IMR-90 (cell line): Measurements from ENCODE around the gene NDUFB10. TPM values are rescaled to one million over a fixed set of nuclear protein-coding genes. Genes with fewer than 3 reads are reported as not detected.

ENCODE experiments used
- ATAC-seq: fragments of 200-7000 bp; cut with Tn5 transposase; 2 replicates; pipeline ENCODE4 v1.9.1; 2020; ENCODE audit warnings: low read depth, mild to moderate bottlenecking, moderate library complexity
- BruUV-seq: library from RNA; stranded (reverse); fragments of 400-500 nt; replicated peaks from 2 replicates; lab custom pipeline; 2021; lab: Mats Ljungman, UMichigan
- CTCF ChIA-PET: fragments of 300-600 bp; formaldehyde crosslinking; extraction: SDS; loops from one replicate; lab custom pipeline; 2021; ENCODE audit warnings: antibody characterized with exemption; lab: Yijun Ruan, JAX
- POLR2A ChIA-PET: fragments of 300-600 bp; sonication (Branson Sonifier 250); formaldehyde crosslinking; loops from one replicate; lab custom pipeline; 2022; ENCODE audit warnings: antibody characterized with exemption; ENCODE audit not compliant: unreplicated experiment; lab: Charles Lee
- DNase-seq: peaks from one replicate; pipeline ENCODE4 v3.0.0; 2013
- H2AFZ ChIP-seq: replicated peaks from 2 replicates; pipeline ENCODE3; 2013; ENCODE audit warnings: low read length, mild to moderate bottlenecking; ENCODE audit not compliant: poor library complexity
- H2AK5ac ChIP-seq: 2 replicates; pipeline ENCODE4 v1.6.1; 2013; ENCODE audit warnings: low read depth, low read length, inconsistent platforms
- H2AK9ac ChIP-seq: replicated peaks from 2 replicates; pipeline ENCODE3; 2013; ENCODE audit warnings: mild to moderate bottlenecking, low read depth, low read length, moderate library complexity; ENCODE audit not compliant: poor library complexity
- H2BK120ac ChIP-seq: 2 replicates; pipeline ENCODE4 v1.6.1; 2013; ENCODE audit warnings: low read depth, low read length, inconsistent platforms
- H2BK15ac ChIP-seq: 3 replicates; pipeline ENCODE4 v1.6.1; 2013; ENCODE audit warnings: low read depth, low read length, inconsistent platforms
- H2BK20ac ChIP-seq: 2 replicates; pipeline ENCODE4 v1.6.1; 2013; ENCODE audit warnings: low read depth, mild to moderate bottlenecking, inconsistent platforms, low read length, moderate library complexity
- H2BK5ac ChIP-seq: 2 replicates; pipeline ENCODE4 v1.6.1; 2013; ENCODE audit warnings: mild to moderate bottlenecking, low read depth, low read length, inconsistent platforms; ENCODE audit not compliant: poor library complexity, severe bottlenecking
- H3K14ac ChIP-seq: replicated peaks from 2 replicates; pipeline ENCODE4 v1.6.1; 2013; ENCODE audit warnings: low read depth, low read length, inconsistent platforms
- H3K18ac ChIP-seq: 2 replicates; pipeline ENCODE4 v1.6.1; 2013; ENCODE audit warnings: low read depth, low read length, control low read depth
- H3K23ac ChIP-seq: 2 replicates; pipeline ENCODE4 v1.6.1; 2013; ENCODE audit warnings: low read depth, low read length, inconsistent platforms
- H3K27ac ChIP-seq: 2 replicates; pipeline ENCODE4 v1.5.1; 2013; ENCODE audit warnings: mild to moderate bottlenecking, control low read depth, low read length; ENCODE audit not compliant: insufficient read depth
- H3K27me3 ChIP-seq: 2 replicates; pipeline ENCODE4 v1.6.1; 2013; ENCODE audit warnings: low read length; ENCODE audit not compliant: control insufficient read depth, insufficient read depth
- H3K36me3 ChIP-seq: 2 replicates; pipeline ENCODE4 v1.6.1; 2013; ENCODE audit warnings: low read length, mixed read lengths; ENCODE audit not compliant: control insufficient read depth, insufficient read depth
- H3K4ac ChIP-seq: 2 replicates; pipeline ENCODE4 v1.6.1; 2013; ENCODE audit warnings: low read depth, low read length, inconsistent platforms
- H3K4me1 ChIP-seq: 2 replicates; pipeline ENCODE4 v1.6.1; 2013; ENCODE audit warnings: low read length, mixed read lengths; ENCODE audit not compliant: control insufficient read depth, insufficient read depth
- H3K4me2 ChIP-seq: 2 replicates; pipeline ENCODE4 v1.6.1; 2013; ENCODE audit warnings: low read depth, mild to moderate bottlenecking, control low read depth, low read length, moderate library complexity
- H3K4me3 ChIP-seq: 2 replicates; pipeline ENCODE4 v1.5.1; 2013; ENCODE audit warnings: low read depth, mild to moderate bottlenecking, control low read depth, low read length, moderate library complexity; ENCODE audit not compliant: insufficient read depth
- H3K56ac ChIP-seq: 2 replicates; pipeline ENCODE4 v1.6.1; 2013; ENCODE audit warnings: low read length, inconsistent platforms; ENCODE audit not compliant: insufficient read depth; ENCODE audit errors: extremely low read depth
- H3K79me1 ChIP-seq, 2 experiments: 2 replicates each; pipeline ENCODE4 v1.6.1; 2013; ENCODE audit warnings: low read length in 2 of 2, inconsistent platforms in 1 of 2, low read depth in 1 of 2
- H3K9ac ChIP-seq: 2 replicates; pipeline ENCODE4 v1.6.1; 2013; ENCODE audit warnings: low read depth, low read length, control low read depth
- H3K9me1 ChIP-seq: 2 replicates; pipeline ENCODE4 v1.6.1; 2013; ENCODE audit warnings: low read length, inconsistent platforms; ENCODE audit not compliant: insufficient read depth
- H3K9me3 ChIP-seq: 2 replicates; pipeline ENCODE4 v1.6.1; 2013; ENCODE audit warnings: low read length; ENCODE audit not compliant: control insufficient read depth, insufficient read depth
- H4K20me1 ChIP-seq: 2 replicates; pipeline ENCODE4 v1.6.1; 2013; ENCODE audit warnings: low read length, inconsistent platforms; ENCODE audit not compliant: insufficient read depth
- H4K5ac ChIP-seq: 2 replicates; pipeline ENCODE4 v1.6.1; 2013; ENCODE audit warnings: mild to moderate bottlenecking, low read depth, low read length, control low read depth
- H4K8ac ChIP-seq, 2 experiments: 2 replicates each; pipeline ENCODE4 v1.6.1; 2013; ENCODE audit warnings: low read depth in 2 of 2, low read length in 2 of 2, control low read depth in 1 of 2, inconsistent platforms in 1 of 2
- H4K91ac ChIP-seq: 2 replicates; pipeline ENCODE4 v1.6.1; 2013; ENCODE audit warnings: low read depth, low read length, inconsistent platforms; ENCODE audit not compliant: insufficient read depth
- BHLHE40 ChIP-seq: fragments of 150-350 bp; IDR thresholded peaks from 2 replicates; pipeline ENCODE4 v1.6.1; 2016; ENCODE audit warnings: mild to moderate bottlenecking, low read depth, low read length
- CEBPB ChIP-seq: IDR thresholded peaks from 2 replicates; pipeline ENCODE4 v1.6.1; 2012; ENCODE audit warnings: low read depth, low read length, improper control_type of control experiment
- CHD1 ChIP-seq: IDR thresholded peaks from 2 replicates; pipeline ENCODE4 v1.6.1; 2012; ENCODE audit warnings: low read depth, low read length, improper control_type of control experiment
- FOS ChIP-seq: fragments of 150-350 bp; IDR thresholded peaks from 2 replicates; pipeline ENCODE4 v1.6.1; 2016; ENCODE audit warnings: low read depth, low read length
- MAFK ChIP-seq: IDR thresholded peaks from 2 replicates; pipeline ENCODE4 v1.6.1; 2012; ENCODE audit warnings: low read depth, low read length, improper control_type of control experiment
- MAZ ChIP-seq: IDR thresholded peaks from 2 replicates; pipeline ENCODE4 v1.6.1; 2012; ENCODE audit warnings: low read depth, mild to moderate bottlenecking, low read length, improper control_type of control experiment, moderate library complexity, borderline replicate concordance
- MXI1 ChIP-seq: IDR thresholded peaks from 2 replicates; pipeline ENCODE4 v1.6.1; 2012; ENCODE audit warnings: low read depth, mild to moderate bottlenecking, low read length, moderate library complexity, borderline replicate concordance
- NFE2L2 ChIP-seq: fragments of 150-350 bp; IDR thresholded peaks from 2 replicates; pipeline ENCODE4 v1.6.1; 2016; ENCODE audit warnings: low read depth, mild to moderate bottlenecking, low read length
- POLR2A ChIP-seq: IDR thresholded peaks from 2 replicates; pipeline ENCODE4 v1.6.1; 2012; ENCODE audit warnings: mild to moderate bottlenecking, low read depth, low read length
- RAD21 ChIP-seq: IDR thresholded peaks from 2 replicates; pipeline ENCODE4 v1.6.1; 2012; ENCODE audit warnings: low read length, improper control_type of control experiment
- RCOR1 ChIP-seq: IDR thresholded peaks from 2 replicates; pipeline ENCODE4 v1.6.1; 2012; ENCODE audit warnings: mild to moderate bottlenecking, low read length, improper control_type of control experiment; ENCODE audit not compliant: insufficient replicate concordance
- RFX5 ChIP-seq: IDR thresholded peaks from 2 replicates; pipeline ENCODE4 v1.8.0; 2012; ENCODE audit warnings: low read depth, mild to moderate bottlenecking, low read length, moderate library complexity
- SMC3 ChIP-seq: fragments of 150-350 bp; IDR thresholded peaks from 2 replicates; pipeline ENCODE4 v1.6.1; 2016; ENCODE audit warnings: low read depth, mild to moderate bottlenecking, antibody characterized with exemption, low read length, moderate library complexity
- WGBS, 2 experiments: methylation state at CpG; one replicate each; pipeline versions ENCODE4 v1.1.5 to v1.1.7; 2013; ENCODE audit warnings: missing lambda C conversion rate in 2 of 2; ENCODE audit not compliant: insufficient read length in 1 of 2; ENCODE audit errors: extremely low coverage in 2 of 2; 5-methylcytosine and 5-hydroxymethylcytosine counted together
- dilution Hi-C: fragments of 300-500 bp; cut with HindIII; formaldehyde crosslinking; loops from one replicate; pipeline ENCODE4 v1.14.3; 2018; ENCODE audit warnings: low sequenced_read_pairs; ENCODE audit not compliant: unreplicated experiment
- in situ Hi-C: fragments of 300-500 bp; cut with MboI; formaldehyde crosslinking; loops from 3 replicates; pipeline ENCODE4 v1.14.3; 2019; ENCODE audit warnings: low sequenced_read_pairs, inconsistent platforms, mixed read lengths
- intact Hi-C: fragments of 100-400 bp; cut with micrococcal nuclease; formaldehyde crosslinking; loops from 2 replicates; pipeline ENCODE4 v1.10.0; 2022
- polyA plus RNA-seq, 3 experiments: library from polyadenylated mRNA; depleted of rRNA; stranded (reverse); fragments of >200 nt; gene quantifications; 2 replicates each; pipeline ENCODE4 v1.2.3, GENCODE V29; 2012; ENCODE audit warnings: low replicate concordance in 1 of 3
- total RNA-seq: library from RNA; depleted of rRNA; stranded (reverse); fragments of >200 nt; gene quantifications from 2 replicates; pipeline ENCODE4 v1.2.3, GENCODE V29; 2012
- TF ChIP-seq, protein P1 (sequence below): conservative IDR thresholded peaks from 2 replicates; pipeline ENCODE4 v1.5.1; 2012; ENCODE audit warnings: mild to moderate bottlenecking, low read depth, low read length, improper control_type of control experiment
- TF ChIP-seq, protein P2 (sequence below): fragments of 150-350 bp; IDR thresholded peaks from 2 replicates; pipeline ENCODE4 v1.6.1; 2016; ENCODE audit warnings: low read depth, mild to moderate bottlenecking, low read length, moderate library complexity, borderline replicate concordance
- TF ChIP-seq, protein P3 (sequence below): fragments of 150-350 bp; IDR thresholded peaks from 2 replicates; pipeline ENCODE4 v1.6.1; 2017; ENCODE audit warnings: mild to moderate bottlenecking, antibody characterized with exemption, low read length, low read depth

NDUFB10 gene
- total and polyA plus RNA-seq, 2 of the 4 experiments (the other 2 are of a cell fraction): 189 to 220 TPM

DNA sequence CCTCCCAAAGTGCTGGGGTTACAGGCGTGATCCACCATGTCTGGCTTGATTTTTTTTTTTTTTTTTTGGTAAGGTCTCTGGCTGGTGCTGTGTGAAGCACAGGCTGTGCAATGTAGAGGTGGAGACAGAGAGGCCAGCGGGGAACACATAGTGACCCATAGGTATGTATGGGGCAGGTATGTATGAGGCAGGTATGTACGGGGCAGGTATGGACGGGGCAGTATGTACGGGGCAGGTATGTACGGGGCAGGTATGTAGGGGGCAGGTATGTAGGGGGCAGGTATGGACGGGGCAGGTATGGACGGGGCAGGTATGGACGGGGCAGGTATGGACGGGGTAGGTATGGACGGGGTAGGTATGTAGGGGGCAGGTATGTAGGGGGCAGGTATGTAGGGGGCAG is 9.8 kb upstream of the NDUFB10 start:
- intact Hi-C loops: no loop called here
- no peaks in the 10 kb centered on the region for H3K27me3 ChIP-seq
- WGBS, 2 experiments: 60% methylated on average over 1 of the region's 11 CpGs; no CpG with 5 or more reads in 1 of the 2 experiments
- no peak overlapping the region for H3K14ac ChIP-seq
- no peak overlapping the region for H3K18ac ChIP-seq
- no peak overlapping the region for H3K4me3 ChIP-seq
- in situ Hi-C loops: no loop called here
- BruUV-seq: no TSS peak
- H3K79me1 ChIP-seq: no peaks in the 10 kb centered on the region
- no peak overlapping the region for H3K9ac ChIP-seq
- no peaks in the 10 kb centered on the region for H3K9me1 ChIP-seq
- CTCF ChIA-PET: no interaction called here
- H2BK20ac ChIP-seq: no peak overlapping the region
- no peak overlapping the region for H2BK120ac ChIP-seq
- DNase-seq (no peak), ATAC-seq (no peak)
- TF ChIP-seq CEBPB (no peak), FOS (no peak), MXI1 (no peak), RFX5 (no peak), BHLHE40 (no peak), MAFK (no peak), CHD1 (no peak), POLR2A (no peak), SMC3 (no peak), RCOR1 (no peak), MAZ (no peak), RAD21 (no peak), NFE2L2 (no peak)
- TF ChIP-seq, protein P1, sequence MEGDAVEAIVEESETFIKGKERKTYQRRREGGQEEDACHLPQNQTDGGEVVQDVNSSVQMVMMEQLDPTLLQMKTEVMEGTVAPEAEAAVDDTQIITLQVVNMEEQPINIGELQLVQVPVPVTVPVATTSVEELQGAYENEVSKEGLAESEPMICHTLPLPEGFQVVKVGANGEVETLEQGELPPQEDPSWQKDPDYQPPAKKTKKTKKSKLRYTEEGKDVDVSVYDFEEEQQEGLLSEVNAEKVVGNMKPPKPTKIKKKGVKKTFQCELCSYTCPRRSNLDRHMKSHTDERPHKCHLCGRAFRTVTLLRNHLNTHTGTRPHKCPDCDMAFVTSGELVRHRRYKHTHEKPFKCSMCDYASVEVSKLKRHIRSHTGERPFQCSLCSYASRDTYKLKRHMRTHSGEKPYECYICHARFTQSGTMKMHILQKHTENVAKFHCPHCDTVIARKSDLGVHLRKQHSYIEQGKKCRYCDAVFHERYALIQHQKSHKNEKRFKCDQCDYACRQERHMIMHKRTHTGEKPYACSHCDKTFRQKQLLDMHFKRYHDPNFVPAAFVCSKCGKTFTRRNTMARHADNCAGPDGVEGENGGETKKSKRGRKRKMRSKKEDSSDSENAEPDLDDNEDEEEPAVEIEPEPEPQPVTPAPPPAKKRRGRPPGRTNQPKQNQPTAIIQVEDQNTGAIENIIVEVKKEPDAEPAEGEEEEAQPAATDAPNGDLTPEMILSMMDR: no peak
- TF ChIP-seq, protein P2, sequence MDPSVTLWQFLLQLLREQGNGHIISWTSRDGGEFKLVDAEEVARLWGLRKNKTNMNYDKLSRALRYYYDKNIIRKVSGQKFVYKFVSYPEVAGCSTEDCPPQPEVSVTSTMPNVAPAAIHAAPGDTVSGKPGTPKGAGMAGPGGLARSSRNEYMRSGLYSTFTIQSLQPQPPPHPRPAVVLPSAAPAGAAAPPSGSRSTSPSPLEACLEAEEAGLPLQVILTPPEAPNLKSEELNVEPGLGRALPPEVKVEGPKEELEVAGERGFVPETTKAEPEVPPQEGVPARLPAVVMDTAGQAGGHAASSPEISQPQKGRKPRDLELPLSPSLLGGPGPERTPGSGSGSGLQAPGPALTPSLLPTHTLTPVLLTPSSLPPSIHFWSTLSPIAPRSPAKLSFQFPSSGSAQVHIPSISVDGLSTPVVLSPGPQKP: no peak
- TF ChIP-seq, protein P3, sequence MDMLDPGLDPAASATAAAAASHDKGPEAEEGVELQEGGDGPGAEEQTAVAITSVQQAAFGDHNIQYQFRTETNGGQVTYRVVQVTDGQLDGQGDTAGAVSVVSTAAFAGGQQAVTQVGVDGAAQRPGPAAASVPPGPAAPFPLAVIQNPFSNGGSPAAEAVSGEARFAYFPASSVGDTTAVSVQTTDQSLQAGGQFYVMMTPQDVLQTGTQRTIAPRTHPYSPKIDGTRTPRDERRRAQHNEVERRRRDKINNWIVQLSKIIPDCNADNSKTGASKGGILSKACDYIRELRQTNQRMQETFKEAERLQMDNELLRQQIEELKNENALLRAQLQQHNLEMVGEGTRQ: no peak
- H2BK15ac ChIP-seq: no peak overlapping the region
- H3K9me3 ChIP-seq: no peaks in the 10 kb centered on the region
- no peak overlapping the region for H3K56ac ChIP-seq
- H2BK5ac ChIP-seq: no peak overlapping the region
- no peak overlapping the region for H2AK9ac ChIP-seq
- no peak overlapping the region for H4K5ac ChIP-seq
- no peaks in the 10 kb centered on the region for H3K4me1 ChIP-seq
- no peak overlapping the region for H3K23ac ChIP-seq
- dilution Hi-C loops: no loop called here
- no peak overlapping the region for H3K4me2 ChIP-seq
- H4K8ac ChIP-seq: no peak overlapping the region
- no peak overlapping the region for H4K91ac ChIP-seq
- H4K20me1 ChIP-seq: no peaks in the 10 kb centered on the region
- no peak overlapping the region for H3K27ac ChIP-seq
- POLR2A ChIA-PET: interaction anchor here (1.0 kb wide), 1 partner anchor 15 kb away, joined by 3 read pairs; the partner anchor contains the start of gene RPS2
- H2AFZ ChIP-seq: no peak overlapping the region
- H3K36me3 ChIP-seq: no peaks in the 10 kb centered on the region
- no peak overlapping the region for H3K4ac ChIP-seq
- no peak overlapping the region for H2AK5ac ChIP-seq
